Measurements from ENCODE around the gene MMP14.

GRCh38 chr14:22884076-22884737 lies 47.8 kb downstream of the MMP14 start:
- TF ChIP-seq, protein P1, sequence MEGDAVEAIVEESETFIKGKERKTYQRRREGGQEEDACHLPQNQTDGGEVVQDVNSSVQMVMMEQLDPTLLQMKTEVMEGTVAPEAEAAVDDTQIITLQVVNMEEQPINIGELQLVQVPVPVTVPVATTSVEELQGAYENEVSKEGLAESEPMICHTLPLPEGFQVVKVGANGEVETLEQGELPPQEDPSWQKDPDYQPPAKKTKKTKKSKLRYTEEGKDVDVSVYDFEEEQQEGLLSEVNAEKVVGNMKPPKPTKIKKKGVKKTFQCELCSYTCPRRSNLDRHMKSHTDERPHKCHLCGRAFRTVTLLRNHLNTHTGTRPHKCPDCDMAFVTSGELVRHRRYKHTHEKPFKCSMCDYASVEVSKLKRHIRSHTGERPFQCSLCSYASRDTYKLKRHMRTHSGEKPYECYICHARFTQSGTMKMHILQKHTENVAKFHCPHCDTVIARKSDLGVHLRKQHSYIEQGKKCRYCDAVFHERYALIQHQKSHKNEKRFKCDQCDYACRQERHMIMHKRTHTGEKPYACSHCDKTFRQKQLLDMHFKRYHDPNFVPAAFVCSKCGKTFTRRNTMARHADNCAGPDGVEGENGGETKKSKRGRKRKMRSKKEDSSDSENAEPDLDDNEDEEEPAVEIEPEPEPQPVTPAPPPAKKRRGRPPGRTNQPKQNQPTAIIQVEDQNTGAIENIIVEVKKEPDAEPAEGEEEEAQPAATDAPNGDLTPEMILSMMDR (IDR thresholded peaks at IDR 0.05): no peak
- no peak for TF ChIP-seq POLR2AphosphoS5 (IDR thresholded peaks at IDR 0.05; ENCODE audit: insufficient read depth in 1 of 2, low read depth in 1 of 2)

Data from vagina (tissue), 2 donors.